H1 (cell line): ENCODE measurements around the gene RBM5. TPM values are rescaled to one million over a fixed set of nuclear protein-coding genes. Genes with fewer than 3 reads are reported as not detected.

Source experiments
- CTCF ChIA-PET: fragments of 300-600 bp; sonication (Branson Sonifier 250); formaldehyde crosslinking; loops from one replicate; lab custom pipeline; 2021; ENCODE audit not compliant: partially characterized antibody; lab: Charles Lee
- POLR2A ChIA-PET: fragments of 300-600 bp; sonication (Branson Sonifier 250); formaldehyde crosslinking; loops from one replicate; lab custom pipeline; 2021; ENCODE audit warnings: inconsistent platforms; ENCODE audit not compliant: partially characterized antibody; lab: Charles Lee
- DNase-seq, 2 experiments: peaks; one replicate each; pipeline versions ENCODE4 v3.0.0 to v3.0.0-alpha.2; 2010 to 2022; ENCODE audit warnings: low spot score in 2 of 2, low read depth in 1 of 2, mixed read lengths in 1 of 2
- FAIRE-seq: peaks from 2 replicates; lab custom pipeline; 2011; peaks lifted over from hg19 to GRCh38; lab: Jason Lieb, UNC
- H2AFZ ChIP-seq: 2 replicates; pipeline ENCODE4 v1.8.1; 2012; ENCODE audit warnings: low read length, inconsistent platforms
- H2AK5ac ChIP-seq: 2 replicates; pipeline ENCODE4 v1.6.1; 2013; ENCODE audit warnings: low read depth, low read length
- H2BK120ac ChIP-seq: replicated peaks from 2 replicates; pipeline ENCODE3; 2013; ENCODE audit warnings: low read depth, low read length, inconsistent platforms
- H2BK12ac ChIP-seq: 2 replicates; pipeline ENCODE4 v1.6.1; 2013; ENCODE audit warnings: low read depth, low read length
- H2BK15ac ChIP-seq: 2 replicates; pipeline ENCODE4 v1.6.1; 2013; ENCODE audit warnings: low read length
- H2BK20ac ChIP-seq: 2 replicates; pipeline ENCODE4 v1.6.1; 2013; ENCODE audit warnings: low read length
- H2BK5ac ChIP-seq: 2 replicates; pipeline ENCODE4 v1.6.1; 2013; ENCODE audit warnings: low read depth, low read length
- H3K14ac ChIP-seq: 2 replicates; pipeline ENCODE4 v1.6.1; 2013; ENCODE audit warnings: inconsistent platforms; ENCODE audit not compliant: insufficient read length
- H3K18ac ChIP-seq: 2 replicates; pipeline ENCODE4 v1.6.1; 2013; ENCODE audit warnings: low read length; ENCODE audit errors: extremely low read depth
- H3K23ac ChIP-seq: 2 replicates; pipeline ENCODE4 v1.6.1; 2013; ENCODE audit warnings: inconsistent platforms; ENCODE audit not compliant: insufficient read length
- H3K23me2 ChIP-seq: 2 replicates; pipeline ENCODE4 v1.6.1; 2013; ENCODE audit warnings: low read depth, low read length
- H3K27ac ChIP-seq: 2 replicates; pipeline ENCODE4 v1.6.1; 2011; ENCODE audit warnings: low read depth, low read length, inconsistent platforms
- H3K27me3 ChIP-seq, 4 experiments: replicated peaks in 1 of 4; 1 replicate in 1 of 4; 2 replicates in 3 of 4; pipeline versions ENCODE4 v1.6.1 to v1.8.1; 2011 to 2013; ENCODE audit warnings: low read length in 3 of 4, mild to moderate bottlenecking in 3 of 4, inconsistent platforms in 2 of 4, mixed read lengths in 2 of 4, moderate library complexity in 1 of 4; ENCODE audit not compliant: control insufficient read depth in 3 of 4, insufficient read depth in 3 of 4; ENCODE audit errors: extremely low read depth in 1 of 4
- H3K36me3 ChIP-seq, 4 experiments: 2 replicates each; pipeline versions ENCODE4 v1.6.1 to v1.8.1; 2011 to 2013; ENCODE audit warnings: mild to moderate bottlenecking in 4 of 4, low read length in 3 of 4, moderate library complexity in 2 of 4, control low read depth in 1 of 4, inconsistent platforms in 1 of 4; ENCODE audit not compliant: insufficient read depth in 4 of 4, control insufficient read depth in 2 of 4
- H3K4ac ChIP-seq: replicated peaks from 2 replicates; pipeline ENCODE3; 2013; ENCODE audit warnings: low read length, low read depth, mixed read lengths, inconsistent platforms; ENCODE audit not compliant: insufficient read length
- H3K4me1 ChIP-seq, 4 experiments: replicated peaks in 1 of 4; 1 replicate in 1 of 4; 2 replicates in 3 of 4; pipeline versions ENCODE4 v1.6.1 to v1.8.1; 2011 to 2013; ENCODE audit warnings: low read length in 3 of 4, inconsistent platforms in 2 of 4, mixed read lengths in 1 of 4; ENCODE audit not compliant: insufficient read depth in 4 of 4, control insufficient read depth in 3 of 4
- H3K4me2 ChIP-seq, 2 experiments: 2 replicates each; pipeline versions ENCODE4 v1.6.1 to v1.8.1; 2011 to 2013; ENCODE audit warnings: low read depth in 2 of 2, low read length in 2 of 2, control low read depth in 1 of 2, inconsistent platforms in 1 of 2, mild to moderate bottlenecking in 1 of 2; ENCODE audit not compliant: insufficient read depth in 1 of 2
- H3K4me3 ChIP-seq, 4 experiments: fragments of 200-600, 300-600 bp in 1 of 4; sonication (generic), shearing (Covaris generic), sonication (Bioruptor Twin) in 1 of 4; 2 replicates each; pipeline versions ENCODE4 v1.5.1 to v1.8.1; 2011 to 2016; ENCODE audit warnings: low read length in 4 of 4, low read depth in 3 of 4, control low read depth in 2 of 4, inconsistent platforms in 2 of 4, mild to moderate bottlenecking in 2 of 4, mixed read lengths in 1 of 4, moderate library complexity in 1 of 4; ENCODE audit not compliant: insufficient read depth in 2 of 4; ENCODE audit errors: extremely low read depth in 1 of 4
- H3K56ac ChIP-seq: replicated peaks from 2 replicates; pipeline ENCODE3; 2013; ENCODE audit warnings: low read depth, mild to moderate bottlenecking, mixed read lengths, low read length, inconsistent platforms; ENCODE audit not compliant: insufficient read length
- H3K79me1 ChIP-seq: 2 replicates; pipeline ENCODE4 v1.6.1; 2013; ENCODE audit warnings: low read depth, low read length, control low read depth
- H3K79me2 ChIP-seq, 2 experiments: 2 replicates each; pipeline versions ENCODE4 v1.6.1 to v1.8.1; 2012 to 2013; ENCODE audit warnings: low read length in 2 of 2, mild to moderate bottlenecking in 2 of 2, inconsistent platforms in 1 of 2; ENCODE audit not compliant: insufficient read depth in 2 of 2, control insufficient read depth in 1 of 2
- H3K9ac ChIP-seq, 4 experiments: replicated peaks in 1 of 4; 1 replicate in 1 of 4; 2 replicates in 3 of 4; pipeline versions ENCODE4 v1.6.1 to v1.8.1; 2011 to 2013; ENCODE audit warnings: low read depth in 3 of 4, low read length in 3 of 4, control low read depth in 2 of 4, mild to moderate bottlenecking in 2 of 4, moderate library complexity in 2 of 4, inconsistent platforms in 1 of 4; ENCODE audit errors: extremely low read depth in 1 of 4
- H3K9me3 ChIP-seq, 2 experiments: 2 replicates each; pipeline versions ENCODE4 v1.6.1 to v1.8.1; 2012 to 2013; ENCODE audit warnings: mild to moderate bottlenecking in 2 of 2, moderate library complexity in 2 of 2, control low read depth in 1 of 2, inconsistent platforms in 1 of 2, low read depth in 1 of 2, low read length in 1 of 2, mixed read lengths in 1 of 2; ENCODE audit not compliant: insufficient read depth in 2 of 2
- H4K20me1 ChIP-seq, 2 experiments: replicated peaks in 1 of 2; 2 replicates each; pipeline versions ENCODE3 to v1.8.1; 2011 to 2013; ENCODE audit warnings: inconsistent platforms in 2 of 2, low read length in 2 of 2, mild to moderate bottlenecking in 1 of 2; ENCODE audit not compliant: insufficient read depth in 2 of 2, control insufficient read depth in 1 of 2
- H4K5ac ChIP-seq: 2 replicates; pipeline ENCODE4 v1.6.1; 2013; ENCODE audit warnings: low read length, low read depth, mixed read lengths, inconsistent platforms; ENCODE audit not compliant: insufficient read length
- H4K8ac ChIP-seq: 2 replicates; pipeline ENCODE4 v1.8.0; 2013; ENCODE audit warnings: mild to moderate bottlenecking, moderate library complexity, low read length, inconsistent platforms; ENCODE audit not compliant: insufficient read depth; ENCODE audit errors: extremely low read depth
- H4K91ac ChIP-seq: replicated peaks from 2 replicates; pipeline ENCODE3; 2013; ENCODE audit warnings: low read length, mixed read lengths, inconsistent platforms; ENCODE audit not compliant: insufficient read length
- ASH2L ChIP-seq: fragments of 200-600, 300-600 bp; sonication (generic); IDR thresholded peaks from one replicate; pipeline ENCODE4 v1.7.1; 2017; ENCODE audit warnings: low read length
- BCL11A ChIP-seq, 2 experiments: IDR thresholded peaks; one replicate each; pipeline ENCODE4 v1.6.1; 2011; ENCODE audit warnings: low read depth in 2 of 2, low read length in 2 of 2, mild to moderate bottlenecking in 2 of 2
- CEBPB ChIP-seq: IDR thresholded peaks from 2 replicates; pipeline ENCODE4 v1.6.1; 2012; ENCODE audit warnings: low read depth, low read length
- CHD1 ChIP-seq: IDR thresholded peaks from 2 replicates; pipeline ENCODE4 v1.6.1; 2012; ENCODE audit warnings: low read depth, low read length, improper control_type of control experiment
- JUN ChIP-seq: IDR thresholded peaks from 2 replicates; pipeline ENCODE4 v1.6.1; 2011; ENCODE audit warnings: low read depth, mild to moderate bottlenecking, improper control_type of control experiment, low read length
- KDM1A ChIP-seq: fragments of 200-600, 300-600 bp; sonication (generic); IDR thresholded peaks from 2 replicates; pipeline ENCODE4 v1.7.1; 2016; ENCODE audit warnings: mild to moderate bottlenecking, low read length, borderline replicate concordance
- NANOG ChIP-seq: IDR thresholded peaks from 2 replicates; pipeline ENCODE4 v1.6.1; 2011; ENCODE audit warnings: low read length, low read depth, mild to moderate bottlenecking, inconsistent platforms; ENCODE audit not compliant: insufficient read depth, poor library complexity, severe bottlenecking
- POLR2A ChIP-seq, 2 experiments: IDR thresholded peaks; 1 replicate in 1 of 2; 2 replicates in 1 of 2; pipeline ENCODE4 v1.6.1; 2011; ENCODE audit warnings: low read depth in 2 of 2, low read length in 2 of 2, mild to moderate bottlenecking in 2 of 2; ENCODE audit errors: control extremely low read depth in 1 of 2
- POU5F1 ChIP-seq: IDR thresholded peaks from 2 replicates; pipeline ENCODE4 v1.6.1; 2011; ENCODE audit warnings: low read depth, mild to moderate bottlenecking, low read length, moderate library complexity
- RAD21 ChIP-seq, 2 experiments: IDR thresholded peaks in 1 of 2; conservative IDR thresholded peaks in 1 of 2; 2 replicates each; pipeline ENCODE4 v1.6.1; 2011; ENCODE audit warnings: low read depth in 2 of 2, low read length in 2 of 2, improper control_type of control experiment in 1 of 2, inconsistent platforms in 1 of 2, mild to moderate bottlenecking in 1 of 2, moderate library complexity in 1 of 2
- WGBS, 2 experiments: shearing (Covaris generic) in 1 of 2; methylation state at CpG; one replicate each; pipeline versions ENCODE4 v1.1.6 to v1.1.7; 2013 to 2015; ENCODE audit warnings: low lambda C conversion rate in 2 of 2, mixed read lengths in 2 of 2, inconsistent platforms in 1 of 2, low coverage in 1 of 2, missing lambda C conversion rate in 1 of 2; ENCODE audit not compliant: insufficient replicate concordance in 2 of 2, insufficient coverage in 1 of 2, insufficient read length in 1 of 2; ENCODE audit errors: extremely low coverage in 1 of 2, missing lambda C conversion rate in 1 of 2; 5-methylcytosine and 5-hydroxymethylcytosine counted together
- polyA plus RNA-seq, 7 experiments: library from polyadenylated mRNA; depleted of rRNA in 3 of 7; stranded (reverse) in 5 of 7; unstranded in 2 of 7; fragments of >200 nt in 5 of 7; fragments of 200-250 nt in 2 of 7; gene quantifications; 1 replicate in 5 of 7; 2 replicates in 1 of 7; 4 replicates in 1 of 7; pipeline versions ENCODE4 v1.2.1 to v1.2.3, GENCODE V29; 2011 to 2013; ENCODE audit warnings: missing spikeins in 2 of 7, mixed read lengths in 2 of 7
- total RNA-seq: library from RNA; stranded (reverse); fragmentation: NEBNext Ultra II Directional; extraction: Animal tissue kit (Norgen Biotek cat#: 25700); gene quantifications from 2 replicates; pipeline ENCODE4 v1.2.1, GENCODE V29; 2021
- TF ChIP-seq, protein P1 (sequence below): IDR thresholded peaks from 2 replicates; pipeline ENCODE4 v1.6.1; 2012; ENCODE audit warnings: inconsistent platforms
- TF ChIP-seq, protein P2 (sequence below): IDR thresholded peaks from 2 replicates; pipeline ENCODE4 v1.6.1; 2012; ENCODE audit warnings: inconsistent platforms

Gene RBM5
- total and polyA plus RNA-seq, 2 of the 8 experiments (the other 6 are each of a cell fraction or from before 2014, with no cell fraction given): 82.7 to 144 TPM

DNA sequence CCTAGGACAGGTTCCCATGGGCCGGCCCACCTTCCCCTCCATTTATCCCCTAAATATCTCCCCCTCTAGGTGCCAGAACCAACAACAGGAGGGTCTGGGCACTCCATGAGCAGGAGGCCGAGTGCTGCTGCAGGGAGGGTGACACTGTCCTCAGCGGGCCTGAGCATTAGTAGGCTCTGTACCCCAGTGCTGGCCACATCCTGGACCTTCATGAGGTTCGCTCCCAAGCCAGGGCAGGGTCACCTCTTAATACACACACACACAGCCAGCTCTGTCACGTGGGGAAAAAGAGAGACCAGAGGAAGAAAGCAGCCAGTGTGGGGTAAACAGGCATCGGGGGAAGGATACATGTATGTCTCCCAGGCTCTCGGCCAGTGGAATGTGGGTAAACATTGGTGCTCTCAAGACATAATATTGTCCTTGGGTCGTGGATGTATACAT lies 38.6 kb downstream of the RBM5 start:
- Histone ChIP-seq H3K18ac (no peak overlapping the region), H4K20me1 (no peaks in the 10 kb centered on the region), H3K4me3 (no peak overlapping the region), H2AFZ (no peak overlapping the region), H2BK12ac (peak overlapping the region; percentile 35; the same call in 1 of the 2 replicates), H3K4me2 (no peak overlapping the region), H3K4ac (no peak overlapping the region), H3K56ac (no peak overlapping the region), H3K14ac (no peak overlapping the region), H2BK20ac (0 out of 2 replicates have a peak overlapping the region, but pooled peaks have one; percentile 80), H4K8ac (peak overlapping the region; percentile 72; the same call in 1 of the 2 replicates), H2BK5ac (0 out of 2 replicates have a peak overlapping the region, but pooled peaks have one; percentile 93), H3K27ac (no peak overlapping the region), H2BK120ac (no peak overlapping the region), H4K5ac (no peak overlapping the region), H2AK5ac (peak overlapping the region; percentile 90; the same call in 1 of the 2 replicates), H3K4me1 (peaks cover 4 to 32% (median 23%) of the 10 kb centered on the region in 4 experiments), H4K91ac (peak overlapping the region; percentile 94), H3K23ac (no peak overlapping the region), H3K79me2 (no peaks in the 10 kb centered on the region), H3K79me1 (no peaks in the 10 kb centered on the region), H3K27me3 (no peaks in the 10 kb centered on the region), H2BK15ac (peak overlapping the region; percentile 66; the same call in 1 of the 2 replicates), H3K9me3 (no peaks in the 10 kb centered on the region), H3K23me2 (no peaks in the 10 kb centered on the region), H3K36me3 (no peaks in the 10 kb centered on the region), H3K9ac (no peak overlapping the region)
- WGBS, 2 experiments: 84% methylated on average over 8 of the region's 8 CpGs; no CpG with 5 or more reads in 1 of the 2 experiments
- DNase-seq: no peak
- ChIA-PET POLR2A (interaction anchor here (0.6 to 11.1 kb wide), 5 partner anchors 10 to 64 kb away, joined by 3 to 133 read pairs (median 22); partner anchors contain the start of genes GNAT1 and SEMA3F), CTCF (interaction anchor here (1.0 to 20.9 kb wide), 7 partner anchors 10 to 94 kb away, joined by 3 to 591 read pairs (median 3); partner anchors contain the start of gene GNAT1)
- no peak for FAIRE-seq
- TF ChIP-seq CEBPB: no peak
- no peak for TF ChIP-seq ASH2L
- no peak for TF ChIP-seq POLR2A (IDR thresholded peaks at IDR 0.05; ENCODE audit: control extremely low read depth in 1 of 2, low read depth in 2 of 2, low read length in 2 of 2)
- TF ChIP-seq POU5F1: no peak
- TF ChIP-seq JUN: no peak
- no peak for TF ChIP-seq RAD21 (IDR thresholded peaks at IDR 0.05 in 1 of 2, conservative IDR thresholded peaks at IDR 0.05 in 1 of 2; ENCODE audit: low read depth in 2 of 2, low read length in 2 of 2)
- no peak for TF ChIP-seq NANOG
- TF ChIP-seq KDM1A: no peak
- no peak for TF ChIP-seq CHD1
- TF ChIP-seq BCL11A (IDR thresholded peaks at IDR 0.05; ENCODE audit: low read depth in 2 of 2, low read length in 2 of 2): no peak
- TF ChIP-seq, protein P1, sequence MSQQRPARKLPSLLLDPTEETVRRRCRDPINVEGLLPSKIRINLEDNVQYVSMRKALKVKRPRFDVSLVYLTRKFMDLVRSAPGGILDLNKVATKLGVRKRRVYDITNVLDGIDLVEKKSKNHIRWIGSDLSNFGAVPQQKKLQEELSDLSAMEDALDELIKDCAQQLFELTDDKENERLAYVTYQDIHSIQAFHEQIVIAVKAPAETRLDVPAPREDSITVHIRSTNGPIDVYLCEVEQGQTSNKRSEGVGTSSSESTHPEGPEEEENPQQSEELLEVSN: no peak
- TF ChIP-seq, protein P2, sequence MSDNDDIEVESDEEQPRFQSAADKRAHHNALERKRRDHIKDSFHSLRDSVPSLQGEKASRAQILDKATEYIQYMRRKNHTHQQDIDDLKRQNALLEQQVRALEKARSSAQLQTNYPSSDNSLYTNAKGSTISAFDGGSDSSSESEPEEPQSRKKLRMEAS: no peak
